Skeletal muscle satellite cell (primary cell): ENCODE results near the gene DAB2IP.
A peak's percentile ranks its signal among the peaks of the same experiment; 100 is the strongest.
"Not testable (repeated sequence)": the region's sequence is repeated elsewhere in the genome, so short reads cannot be mapped to it uniquely, and the experiment has no call there.

Experiments used
- H3K27me3 ChIP-seq: 2 replicates; pipeline ENCODE4 v1.7.0; 2013; ENCODE audit warnings: low read length; ENCODE audit not compliant: control insufficient read depth, insufficient read depth
- H3K36me3 ChIP-seq: 2 replicates; pipeline ENCODE4 v1.7.0; 2013; ENCODE audit warnings: mild to moderate bottlenecking, control low read depth, low read length; ENCODE audit not compliant: insufficient read depth
- H3K4me1 ChIP-seq: 2 replicates; pipeline ENCODE4 v1.7.0; 2013; ENCODE audit warnings: low read length; ENCODE audit not compliant: control insufficient read depth, insufficient read depth
- H3K4me2 ChIP-seq: 2 replicates; pipeline ENCODE4 v1.7.0; 2013; ENCODE audit warnings: mild to moderate bottlenecking, low read length
- H3K4me3 ChIP-seq: 2 replicates; pipeline ENCODE4 v1.7.0; 2013; ENCODE audit warnings: low read length
- H3K9ac ChIP-seq: 2 replicates; pipeline ENCODE4 v1.7.0; 2013; ENCODE audit warnings: mild to moderate bottlenecking, low read depth, low read length, moderate library complexity
- H3K9me3 ChIP-seq: replicated peaks from 2 replicates; pipeline ENCODE4 v1.7.0; 2013; ENCODE audit warnings: mild to moderate bottlenecking, control low read depth, low read length

The DAB2IP gene

GRCh38 chr9:121792476-121792875 lies 141.0 kb downstream of the DAB2IP start:
- H3K4me3 ChIP-seq, H3K9me3 ChIP-seq, H3K4me1 ChIP-seq, H3K4me2 ChIP-seq, H3K9ac ChIP-seq, H3K36me3 ChIP-seq, H3K27me3 ChIP-seq: not testable (repeated sequence)

GRCh38 chr9:121794334-121794733 lies 142.9 kb downstream of the DAB2IP start:
- not testable (repeated sequence) for H3K4me2 ChIP-seq, H3K27me3 ChIP-seq, H3K4me3 ChIP-seq, H3K36me3 ChIP-seq, H3K9me3 ChIP-seq, H3K4me1 ChIP-seq, H3K9ac ChIP-seq

GRCh38 chr9:121797081-121797480 lies 145.6 kb downstream of the DAB2IP start:
- H3K4me2 ChIP-seq: no peak overlapping the region
- peaks cover under 1% of the 10 kb centered on the region for H3K27me3 ChIP-seq
- H3K4me1 ChIP-seq: no peaks in the 10 kb centered on the region
- no peaks in the 10 kb centered on the region for H3K9me3 ChIP-seq
- no peaks in the 10 kb centered on the region for H3K36me3 ChIP-seq
- H3K9ac ChIP-seq: no peak overlapping the region
- H3K4me3 ChIP-seq: no peak overlapping the region

- Histone ChIP-seq H3K4me2 (no peak overlapping the region), H3K27me3 (peaks cover 6% of the 10 kb centered on the region), H3K4me1 (no peaks in the 10 kb centered on the region), H3K9me3 (no peaks in the 10 kb centered on the region), H3K4me3 (no peak overlapping the region), H3K36me3 (no peaks in the 10 kb centered on the region), H3K9ac (no peak overlapping the region)
These were observed 147.5 kb downstream of the DAB2IP start for GRCh38 chr9:121798941-121799340.

GRCh38 chr9:121800376-121800775 lies 148.9 kb downstream of the DAB2IP start:
- no peak overlapping the region for H3K4me2 ChIP-seq
- no peaks in the 10 kb centered on the region for H3K9me3 ChIP-seq
- H3K27me3 ChIP-seq: peaks cover 6% of the 10 kb centered on the region
- H3K36me3 ChIP-seq: no peaks in the 10 kb centered on the region
- H3K9ac ChIP-seq: no peak overlapping the region
- no peaks in the 10 kb centered on the region for H3K4me1 ChIP-seq
- no peak overlapping the region for H3K4me3 ChIP-seq

GRCh38 chr9:121801579-121801978 lies 150.1 kb downstream of the DAB2IP start:
- no peaks in the 10 kb centered on the region for H3K9me3 ChIP-seq
- no peak overlapping the region for H3K4me3 ChIP-seq
- no peaks in the 10 kb centered on the region for H3K4me1 ChIP-seq
- no peak overlapping the region for H3K4me2 ChIP-seq
- peaks cover 6% of the 10 kb centered on the region for H3K27me3 ChIP-seq
- no peak overlapping the region for H3K9ac ChIP-seq
- no peaks in the 10 kb centered on the region for H3K36me3 ChIP-seq

GRCh38 chr9:121802753-121803152 lies 151.3 kb downstream of the DAB2IP start:
- H3K36me3 ChIP-seq: no peaks in the 10 kb centered on the region
- H3K4me3 ChIP-seq: no peak overlapping the region
- no peak overlapping the region for H3K4me2 ChIP-seq
- H3K27me3 ChIP-seq: peaks cover 6% of the 10 kb centered on the region
- H3K9me3 ChIP-seq: no peaks in the 10 kb centered on the region
- H3K9ac ChIP-seq: no peak overlapping the region
- peaks cover 3% of the 10 kb centered on the region for H3K4me1 ChIP-seq

- Histone ChIP-seq H3K4me1 (peaks cover 6% of the 10 kb centered on the region), H3K36me3 (no peaks in the 10 kb centered on the region), H3K9me3 (no peaks in the 10 kb centered on the region), H3K9ac (no peak overlapping the region), H3K4me3 (no peak overlapping the region), H3K27me3 (peaks cover 3% of the 10 kb centered on the region), H3K4me2 (peak overlapping the region; percentile 51)
These were observed 155.8 kb downstream of the DAB2IP start for GRCh38 chr9:121807069-121807822.

- Histone ChIP-seq H3K36me3 (no peaks in the 10 kb centered on the region), H3K9me3 (no peaks in the 10 kb centered on the region), H3K4me1 (peaks cover 6% of the 10 kb centered on the region), H3K27me3 (peaks cover 3% of the 10 kb centered on the region), H3K9ac (no peak overlapping the region), H3K4me2 (peak overlapping the region; percentile 51), H3K4me3 (no peak overlapping the region)
These were observed 156.4 kb downstream of the DAB2IP start for GRCh38 chr9:121807823-121808278.

GRCh38 chr9:121808781-121809180 lies 157.3 kb downstream of the DAB2IP start:
- H3K27me3 ChIP-seq: no peaks in the 10 kb centered on the region
- H3K4me1 ChIP-seq: peaks cover 6% of the 10 kb centered on the region
- H3K36me3 ChIP-seq: no peaks in the 10 kb centered on the region
- H3K9me3 ChIP-seq: no peaks in the 10 kb centered on the region
- H3K4me2 ChIP-seq: no peak overlapping the region
- H3K4me3 ChIP-seq: no peak overlapping the region
- H3K9ac ChIP-seq: no peak overlapping the region

- no peaks in the 10 kb centered on the region for H3K9me3 ChIP-seq
- no peaks in the 10 kb centered on the region for H3K27me3 ChIP-seq
- H3K4me1 ChIP-seq: peaks cover 6% of the 10 kb centered on the region
- H3K36me3 ChIP-seq: no peaks in the 10 kb centered on the region
- no peak overlapping the region for H3K9ac ChIP-seq
- H3K4me3 ChIP-seq: no peak overlapping the region
- H3K4me2 ChIP-seq: no peak overlapping the region
These were observed 158.1 kb downstream of the DAB2IP start for GRCh38 chr9:121809356-121810050.

- H3K36me3 ChIP-seq: no peaks in the 10 kb centered on the region
- H3K9me3 ChIP-seq: no peaks in the 10 kb centered on the region
- peaks cover 6% of the 10 kb centered on the region for H3K4me1 ChIP-seq
- no peak overlapping the region for H3K4me2 ChIP-seq
- H3K4me3 ChIP-seq: no peak overlapping the region
- no peak overlapping the region for H3K9ac ChIP-seq
- H3K27me3 ChIP-seq: no peaks in the 10 kb centered on the region
These were observed 159.1 kb downstream of the DAB2IP start for GRCh38 chr9:121810489-121810888.
